ENCODE measurements around the gene DSPP.
A peak's percentile ranks its signal among the peaks of the same experiment; 100 is the strongest.
"Not testable (repeated sequence)": the region's sequence is repeated elsewhere in the genome, so short reads cannot be mapped to it uniquely, and the experiment has no call there.

Gene DSPP

GRCh38 chr4:87608229-87608628 lies at the start of gene DSPP:
Gene DSPP, plus strand, starts transcription at chr4:87608529. Its CDS starts 2,380 bp downstream, at chr4:87610909.
- ATAC-seq: no peak
- no peaks in the 10 kb centered on the region for H3K27me3 Mint-ChIP-seq
- H3K4me3 Mint-ChIP-seq: no peak within 1 kb of the TSS

GRCh38 chr4:87559090-87559837 lies 49.1 kb upstream of the DSPP start:
- peaks cover 27% of the 10 kb centered on the region for H3K4me1 Mint-ChIP-seq
- H3K27ac Mint-ChIP-seq: peak overlapping the region; percentile 20 to 42
- no peaks in the 10 kb centered on the region for H3K27me3 Mint-ChIP-seq
- peak overlapping the region; percentile 46 to 47 for H3K4me3 Mint-ChIP-seq
- ATAC-seq: peak; percentile 100
- peak; percentile 62 to 83 for DNase-seq
- H3K9me3 Mint-ChIP-seq: peaks cover 6 to 9% of the 10 kb centered on the region in 2 donors

More at GRCh38 chr4:87608229-87608628, at the start of gene DSPP:
- Mint-ChIP-seq H3K4me1 (no peaks in the 10 kb centered on the region), H3K9me3 (no peaks in the 10 kb centered on the region), H3K27ac (no peak within 1 kb of the TSS)
- DNase-seq: no peak

GRCh38 chr4:87560802-87561201 lies 47.5 kb upstream of the DSPP start:
- H3K27me3 Mint-ChIP-seq: no peaks in the 10 kb centered on the region
- peak overlapping the region in 1 of 2 donors; percentile 35 for H3K27ac Mint-ChIP-seq
- no peak for ATAC-seq
- DNase-seq: peak in 1 of 2 donors; percentile 20
- peaks cover 6% of the 10 kb centered on the region in 2 donors for H3K9me3 Mint-ChIP-seq
- H3K4me3 Mint-ChIP-seq: no peak overlapping the region
- peaks cover 27% of the 10 kb centered on the region for H3K4me1 Mint-ChIP-seq

GRCh38 chr4:87565746-87566145 lies 42.6 kb upstream of the DSPP start:
- Mint-ChIP-seq H3K27me3 (no peaks in the 10 kb centered on the region), H3K9me3 (peaks cover 0 to 6% of the 10 kb centered on the region in 2 donors), H3K4me1 (peaks cover 12% of the 10 kb centered on the region), H3K4me3 (no peak overlapping the region), H3K27ac (no peak overlapping the region)
- DNase-seq: no peak
- no peak for ATAC-seq

- H3K9me3 Mint-ChIP-seq: peaks cover 0 to 1% of the 10 kb centered on the region in 2 donors
- no peaks in the 10 kb centered on the region for H3K27me3 Mint-ChIP-seq
- DNase-seq (no peak), ATAC-seq (no peak)
- peaks cover 11% of the 10 kb centered on the region for H3K4me1 Mint-ChIP-seq
- no peak overlapping the region for H3K4me3 Mint-ChIP-seq
- H3K27ac Mint-ChIP-seq: no peak overlapping the region
Observed at GRCh38 chr4:87566276-87566675, 42.1 kb upstream of the DSPP start.

GRCh38 chr4:87567191-87567590 lies 41.1 kb upstream of the DSPP start:
- Mint-ChIP-seq H3K27ac (no peak overlapping the region), H3K27me3 (no peaks in the 10 kb centered on the region), H3K4me1 (peaks cover 10% of the 10 kb centered on the region), H3K9me3 (no peaks in the 10 kb centered on the region), H3K4me3 (no peak overlapping the region)
- no peak for DNase-seq
- no peak for ATAC-seq

- H3K4me1 Mint-ChIP-seq: peaks cover 10% of the 10 kb centered on the region
- DNase-seq: no peak
- H3K27me3 Mint-ChIP-seq: peaks cover 16% of the 10 kb centered on the region
- H3K27ac Mint-ChIP-seq: no peak overlapping the region
- H3K9me3 Mint-ChIP-seq: peaks cover 0 to 7% of the 10 kb centered on the region in 2 donors
- peak; percentile 45 for ATAC-seq
- H3K4me3 Mint-ChIP-seq: peak overlapping the region in 1 of 2 donors; percentile 45
Observed at GRCh38 chr4:87570290-87570805, 38.0 kb upstream of the DSPP start.

- peaks cover 16% of the 10 kb centered on the region for H3K27me3 Mint-ChIP-seq
- H3K4me1 Mint-ChIP-seq, H3K9me3 Mint-ChIP-seq, DNase-seq, ATAC-seq, H3K4me3 Mint-ChIP-seq, H3K27ac Mint-ChIP-seq: not testable (repeated sequence)
Observed at GRCh38 chr4:87574376-87574775, 34.0 kb upstream of the DSPP start.

- no peak for DNase-seq
- H3K9me3 Mint-ChIP-seq: peaks cover 0 to 7% of the 10 kb centered on the region in 2 donors
- ATAC-seq: no peak
- H3K27ac Mint-ChIP-seq: no peak overlapping the region
- H3K27me3 Mint-ChIP-seq: peaks cover 16% of the 10 kb centered on the region
- no peak overlapping the region for H3K4me3 Mint-ChIP-seq
- H3K4me1 Mint-ChIP-seq: peaks cover 10% of the 10 kb centered on the region
Observed at GRCh38 chr4:87574996-87575395, 33.3 kb upstream of the DSPP start.

- Mint-ChIP-seq H3K27me3 (peaks cover 16% of the 10 kb centered on the region), H3K27ac (no peak overlapping the region), H3K4me1 (peaks cover 7% of the 10 kb centered on the region), H3K9me3 (peaks cover 0 to 7% of the 10 kb centered on the region in 2 donors), H3K4me3 (no peak overlapping the region)
- ATAC-seq: peak; percentile 52
- DNase-seq: no peak
Observed at GRCh38 chr4:87575408-87575807, 32.9 kb upstream of the DSPP start.

GRCh38 chr4:87575983-87576382 lies 32.3 kb upstream of the DSPP start:
- no peak for DNase-seq
- peaks cover 1% of the 10 kb centered on the region for H3K4me1 Mint-ChIP-seq
- H3K4me3 Mint-ChIP-seq: no peak overlapping the region
- no peak overlapping the region for H3K27ac Mint-ChIP-seq
- peaks cover 0 to 7% of the 10 kb centered on the region in 2 donors for H3K9me3 Mint-ChIP-seq
- ATAC-seq: no peak
- peaks cover 16% of the 10 kb centered on the region for H3K27me3 Mint-ChIP-seq

GRCh38 chr4:87579478-87579877 lies 28.9 kb upstream of the DSPP start:
- DNase-seq (no peak), ATAC-seq (no peak)
- Mint-ChIP-seq H3K27ac (no peak overlapping the region), H3K27me3 (no peaks in the 10 kb centered on the region), H3K4me1 (peaks cover 6% of the 10 kb centered on the region), H3K4me3 (no peak overlapping the region), H3K9me3 (no peaks in the 10 kb centered on the region)

- no peaks in the 10 kb centered on the region for H3K9me3 Mint-ChIP-seq
- DNase-seq (no peak), ATAC-seq (no peak)
- H3K27me3 Mint-ChIP-seq: no peaks in the 10 kb centered on the region
- H3K27ac Mint-ChIP-seq: no peak overlapping the region
- peaks cover 6% of the 10 kb centered on the region for H3K4me1 Mint-ChIP-seq
- no peak overlapping the region for H3K4me3 Mint-ChIP-seq
Observed at GRCh38 chr4:87580057-87580456, 28.3 kb upstream of the DSPP start.

- Mint-ChIP-seq H3K27me3 (peaks cover under 1% of the 10 kb centered on the region), H3K4me3 (no peak overlapping the region), H3K9me3 (peaks cover 0 to 6% of the 10 kb centered on the region in 2 donors), H3K4me1 (peaks cover 6% of the 10 kb centered on the region), H3K27ac (no peak overlapping the region)
- DNase-seq: no peak
- no peak for ATAC-seq
Observed at GRCh38 chr4:87584222-87584908, 24.0 kb upstream of the DSPP start.

- no peak for ATAC-seq
- H3K4me3 Mint-ChIP-seq: no peak overlapping the region
- peaks cover 8% of the 10 kb centered on the region for H3K27me3 Mint-ChIP-seq
- DNase-seq: no peak
- H3K4me1 Mint-ChIP-seq: no peaks in the 10 kb centered on the region
- H3K9me3 Mint-ChIP-seq: peaks cover 0 to 6% of the 10 kb centered on the region in 2 donors
- H3K27ac Mint-ChIP-seq: no peak overlapping the region
Observed at GRCh38 chr4:87589531-87589930, 18.8 kb upstream of the DSPP start.

GRCh38 chr4:87592124-87592523 lies 16.2 kb upstream of the DSPP start:
- H3K27me3 Mint-ChIP-seq: peaks cover 20% of the 10 kb centered on the region
- no peaks in the 10 kb centered on the region for H3K4me1 Mint-ChIP-seq
- DNase-seq (no peak), ATAC-seq (no peak)
- H3K4me3 Mint-ChIP-seq: no peak overlapping the region
- peaks cover 0 to 4% of the 10 kb centered on the region in 2 donors for H3K9me3 Mint-ChIP-seq
- no peak overlapping the region for H3K27ac Mint-ChIP-seq

Measured in stimulated activated naive CD8-positive, alpha-beta T cell treated with anti-CD3 and anti-CD28 coated beads, Interleukin-15, amount 100 ng/mL, for 72 hours (primary cell).